ENCODE results near the gene OR1F1. TPM values are rescaled to one million over a fixed set of nuclear protein-coding genes. Genes with fewer than 3 reads are reported as not detected.

OR1F1 gene
- total and polyA plus RNA-seq, 9 of the 15 experiments (the other 6 are each of a cell fraction or from before 2014, with no cell fraction given): 0.15 to 0.61 (median 0.35) TPM; not detected in 3

- TF ChIP-seq GABPA (tag; conservative IDR thresholded peaks at IDR 0.05; ENCODE audit: low read depth): no peak
- TF ChIP-seq DIDO1 (tag; IDR thresholded peaks at IDR 0.05; ENCODE audit: low read depth): no peak
- TF ChIP-seq TEAD1 (CRISPR knock-in tag; IDR thresholded peaks at IDR 0.05): peak in 1 of 2 experiments; percentile 41; a peak in 1 of 4 replicates
- TF ChIP-seq, protein P1, sequence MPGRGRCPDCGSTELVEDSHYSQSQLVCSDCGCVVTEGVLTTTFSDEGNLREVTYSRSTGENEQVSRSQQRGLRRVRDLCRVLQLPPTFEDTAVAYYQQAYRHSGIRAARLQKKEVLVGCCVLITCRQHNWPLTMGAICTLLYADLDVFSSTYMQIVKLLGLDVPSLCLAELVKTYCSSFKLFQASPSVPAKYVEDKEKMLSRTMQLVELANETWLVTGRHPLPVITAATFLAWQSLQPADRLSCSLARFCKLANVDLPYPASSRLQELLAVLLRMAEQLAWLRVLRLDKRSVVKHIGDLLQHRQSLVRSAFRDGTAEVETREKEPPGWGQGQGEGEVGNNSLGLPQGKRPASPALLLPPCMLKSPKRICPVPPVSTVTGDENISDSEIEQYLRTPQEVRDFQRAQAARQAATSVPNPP (IDR thresholded peaks at IDR 0.05; ENCODE audit: borderline replicate concordance, insufficient read depth, insufficient read length): no peak
- no peak for TF ChIP-seq EGR1 (conservative IDR thresholded peaks at IDR 0.05)
- no peak for TF ChIP-seq MYC (IDR thresholded peaks at IDR 0.05; ENCODE audit: low read depth, low read length)
- no peak for TF ChIP-seq MYC (CRISPR knock-in tag; IDR thresholded peaks at IDR 0.05; ENCODE audit: borderline replicate concordance, low read depth)
- peak; percentile 82; the same call in 1 of the 2 replicates for TF ChIP-seq ZNF764 (CRISPR knock-in tag; IDR thresholded peaks at IDR 0.05; ENCODE audit: low read depth)
- TF ChIP-seq PHB (CRISPR knock-in tag; IDR thresholded peaks at IDR 0.05): no peak
- no peak for TF ChIP-seq NR4A1 (CRISPR knock-in tag; IDR thresholded peaks at IDR 0.05)
- TF ChIP-seq NR4A1 (tag; IDR thresholded peaks at IDR 0.05): no peak
- no peak for TF ChIP-seq JUND (IDR thresholded peaks at IDR 0.05; ENCODE audit: borderline replicate concordance, low read depth, low read length)
- TF ChIP-seq JUND (tag; IDR thresholded peaks at IDR 0.05; ENCODE audit: borderline replicate concordance, low read depth, low read length): no peak
- TF ChIP-seq, protein P2, sequence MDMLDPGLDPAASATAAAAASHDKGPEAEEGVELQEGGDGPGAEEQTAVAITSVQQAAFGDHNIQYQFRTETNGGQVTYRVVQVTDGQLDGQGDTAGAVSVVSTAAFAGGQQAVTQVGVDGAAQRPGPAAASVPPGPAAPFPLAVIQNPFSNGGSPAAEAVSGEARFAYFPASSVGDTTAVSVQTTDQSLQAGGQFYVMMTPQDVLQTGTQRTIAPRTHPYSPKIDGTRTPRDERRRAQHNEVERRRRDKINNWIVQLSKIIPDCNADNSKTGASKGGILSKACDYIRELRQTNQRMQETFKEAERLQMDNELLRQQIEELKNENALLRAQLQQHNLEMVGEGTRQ (CRISPR knock-in tag; IDR thresholded peaks at IDR 0.05): no peak
- no peak for TF ChIP-seq ZNF699 (CRISPR knock-in tag; IDR thresholded peaks at IDR 0.05; ENCODE audit: insufficient replicate concordance)
- TF ChIP-seq COPS2 (conservative IDR thresholded peaks at IDR 0.05): no peak
- TF ChIP-seq, protein P3, sequence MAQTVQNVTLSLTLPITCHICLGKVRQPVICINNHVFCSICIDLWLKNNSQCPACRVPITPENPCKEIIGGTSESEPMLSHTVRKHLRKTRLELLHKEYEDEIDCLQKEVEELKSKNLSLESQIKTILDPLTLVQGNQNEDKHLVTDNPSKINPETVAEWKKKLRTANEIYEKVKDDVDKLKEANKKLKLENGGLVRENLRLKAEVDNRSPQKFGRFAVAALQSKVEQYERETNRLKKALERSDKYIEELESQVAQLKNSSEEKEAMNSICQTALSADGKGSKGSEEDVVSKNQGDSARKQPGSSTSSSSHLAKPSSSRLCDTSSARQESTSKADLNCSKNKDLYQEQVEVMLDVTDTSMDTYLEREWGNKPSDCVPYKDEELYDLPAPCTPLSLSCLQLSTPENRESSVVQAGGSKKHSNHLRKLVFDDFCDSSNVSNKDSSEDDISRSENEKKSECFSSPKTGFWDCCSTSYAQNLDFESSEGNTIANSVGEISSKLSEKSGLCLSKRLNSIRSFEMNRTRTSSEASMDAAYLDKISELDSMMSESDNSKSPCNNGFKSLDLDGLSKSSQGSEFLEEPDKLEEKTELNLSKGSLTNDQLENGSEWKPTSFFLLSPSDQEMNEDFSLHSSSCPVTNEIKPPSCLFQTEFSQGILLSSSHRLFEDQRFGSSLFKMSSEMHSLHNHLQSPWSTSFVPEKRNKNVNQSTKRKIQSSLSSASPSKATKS (CRISPR knock-in tag; IDR thresholded peaks at IDR 0.05): no peak
- no peak for TF ChIP-seq HSF4 (CRISPR knock-in tag; IDR thresholded peaks at IDR 0.05; ENCODE audit: borderline replicate concordance)
- TF ChIP-seq E2F3 (CRISPR knock-in tag; IDR thresholded peaks at IDR 0.05): no peak
- TF ChIP-seq XRCC4 (IDR thresholded peaks at IDR 0.05; ENCODE audit: extremely low read depth, insufficient read depth, insufficient read length): no peak
- 0 out of 2 replicates have a peak, but pooled peaks have one; percentile 60 for TF ChIP-seq ZNF174 (CRISPR knock-in tag; IDR thresholded peaks at IDR 0.05)
- TF ChIP-seq ZNF507 (tag; conservative IDR thresholded peaks at IDR 0.05): no peak
- TF ChIP-seq ZNF696 (CRISPR knock-in tag; conservative IDR thresholded peaks at IDR 0.05): no peak
- TF ChIP-seq BACH1 (tag; IDR thresholded peaks at IDR 0.05): no peak
- TF ChIP-seq PHF20 (IDR thresholded peaks at IDR 0.05; ENCODE audit: partially characterized antibody): no peak
- TF ChIP-seq ELF1 (tag; IDR thresholded peaks at IDR 0.05): 0 out of 2 replicates have a peak, but pooled peaks have one; percentile 6
- no peak for TF ChIP-seq KDM5B (IDR thresholded peaks at IDR 0.05; ENCODE audit: insufficient replicate concordance, low read depth, low read length)
Observed at GRCh38 chr16:3152991-3153368, 35.0 kb upstream of the OR1F1 start (continued).
